GM20431 (cell line): ENCODE measurements around the gene SCOC.
"Not testable (repeated sequence)": the region's sequence is repeated elsewhere in the genome, so short reads cannot be mapped to it uniquely, and the experiment has no call there.

Source experiments
- in situ Hi-C: fragments of 300-500 bp; cut with MseI, MboI; formaldehyde crosslinking; loops from one replicate; pipeline ENCODE4 v1.15.0; 2020; ENCODE audit warnings: low sequenced_read_pairs; ENCODE audit not compliant: unreplicated experiment

Gene SCOC

DNA sequence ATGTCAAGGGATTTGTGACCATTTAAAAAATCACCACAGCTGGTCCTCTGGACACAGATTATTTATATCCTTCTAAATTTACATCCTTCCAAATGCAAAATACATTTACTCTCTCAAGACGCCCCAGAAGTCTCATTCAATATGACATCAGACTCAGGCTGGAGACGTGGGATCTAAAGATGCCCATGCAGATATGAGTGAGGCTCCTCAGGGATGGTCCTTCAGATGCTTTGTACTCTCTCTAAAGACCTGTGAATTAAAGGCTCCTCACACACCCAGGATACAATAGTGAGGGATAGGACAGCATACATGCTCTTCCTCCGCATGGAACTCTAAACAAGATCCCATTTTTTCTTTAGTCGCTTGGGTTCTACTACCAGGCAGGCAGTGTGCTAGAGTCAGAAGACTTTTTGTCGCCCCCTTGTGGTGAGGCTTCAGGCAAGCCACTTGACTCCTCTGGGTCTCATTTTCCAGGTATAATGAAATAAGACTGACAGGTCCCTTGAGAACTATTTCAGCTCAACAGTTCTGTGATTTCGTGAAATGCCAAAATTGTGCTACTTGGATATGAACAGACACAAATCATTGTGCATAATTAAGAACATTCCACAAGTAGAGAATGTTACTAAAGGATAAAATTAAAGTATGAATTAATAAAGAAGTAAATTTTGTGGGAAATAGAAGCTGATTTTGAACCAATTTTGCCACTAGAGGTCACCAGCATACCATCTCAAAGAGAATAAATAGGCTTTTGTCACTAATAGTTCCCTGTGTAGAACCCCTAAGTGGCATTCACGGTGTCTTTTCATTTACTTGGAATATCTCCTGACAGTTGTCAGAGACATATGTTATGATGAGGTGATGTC, 13.7 kb upstream of the SCOC start:
- in situ Hi-C loops: loop anchor here (25.0 kb wide), 1 partner anchor 478 kb away; no protein-coding TSS in a partner anchor

- in situ Hi-C loops: loop anchor here (25.0 kb wide), 1 partner anchor 476 kb away; no protein-coding TSS in a partner anchor
Observed at GRCh38 chr4:140361099-140361498, 12.3 kb upstream of the SCOC start.

DNA sequence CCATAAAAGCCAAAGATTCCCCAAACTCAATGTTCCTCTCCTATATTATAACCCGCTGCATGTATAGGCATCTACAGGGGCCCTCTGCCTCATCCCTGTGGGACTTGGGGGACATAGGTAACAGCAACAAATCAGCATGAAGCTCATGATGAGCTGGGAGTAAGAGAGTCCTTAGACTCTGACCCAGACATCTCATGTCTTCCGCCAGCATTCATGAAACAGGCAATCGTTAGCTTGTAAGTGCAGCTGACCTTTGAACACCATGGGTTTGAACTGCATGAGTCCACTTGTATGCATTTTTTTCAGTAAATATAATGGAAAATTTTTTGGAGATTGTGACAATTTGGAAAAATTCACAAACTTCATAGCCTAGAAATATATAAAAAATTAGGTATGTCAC, 10.4 kb upstream of the SCOC start:
- in situ Hi-C loops: loop anchor here (25.0 kb wide), 1 partner anchor 474 kb away; no protein-coding TSS in a partner anchor

DNA sequence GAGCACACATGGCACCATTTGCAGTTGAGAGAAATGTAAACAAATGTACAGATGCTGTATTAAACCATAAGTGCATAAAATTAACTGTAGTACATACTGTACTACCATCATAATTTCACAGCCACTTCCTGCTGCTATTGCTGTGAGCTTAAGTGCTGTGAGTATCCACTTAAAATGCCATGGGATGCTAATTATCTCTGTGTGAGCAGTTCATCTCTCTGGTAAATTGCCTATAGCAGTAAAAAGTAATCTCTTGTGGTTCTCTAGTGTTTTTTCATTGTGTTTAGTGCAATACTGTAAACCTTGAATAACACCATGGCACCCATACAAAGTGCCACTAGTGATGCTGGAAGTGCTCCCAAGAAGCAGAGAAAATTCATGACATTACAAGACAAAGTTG, 9.9 kb upstream of the SCOC start:
- in situ Hi-C loops: loop anchor here (25.0 kb wide), 1 partner anchor 474 kb away; no protein-coding TSS in a partner anchor

DNA sequence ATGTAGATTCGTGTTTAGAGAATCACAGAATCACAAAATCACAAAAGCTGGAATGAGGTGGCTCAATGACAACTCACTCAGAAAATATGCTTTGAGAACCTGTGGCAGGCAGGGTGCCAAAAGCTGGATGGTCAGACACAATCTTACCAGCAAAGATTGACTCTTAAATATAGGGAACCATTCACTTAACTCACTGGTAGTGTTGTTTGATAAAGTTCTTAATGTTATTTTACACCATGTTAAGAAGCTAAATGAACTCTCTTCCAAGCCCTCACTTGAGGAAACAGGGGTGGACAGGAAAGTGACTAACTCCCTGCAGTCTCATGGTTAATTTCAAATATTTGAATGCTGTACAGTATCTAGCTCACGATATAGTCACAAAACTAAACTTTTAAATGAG, 5.7 kb upstream of the SCOC start:
- in situ Hi-C loops: loop anchor here (25.0 kb wide), 1 partner anchor 470 kb away; no protein-coding TSS in a partner anchor

GRCh38 chr4:140368686-140369085, 4.8 kb upstream of the SCOC start:
- in situ Hi-C loops: loop anchor here (25.0 kb wide), 1 partner anchor 469 kb away; no protein-coding TSS in a partner anchor

DNA sequence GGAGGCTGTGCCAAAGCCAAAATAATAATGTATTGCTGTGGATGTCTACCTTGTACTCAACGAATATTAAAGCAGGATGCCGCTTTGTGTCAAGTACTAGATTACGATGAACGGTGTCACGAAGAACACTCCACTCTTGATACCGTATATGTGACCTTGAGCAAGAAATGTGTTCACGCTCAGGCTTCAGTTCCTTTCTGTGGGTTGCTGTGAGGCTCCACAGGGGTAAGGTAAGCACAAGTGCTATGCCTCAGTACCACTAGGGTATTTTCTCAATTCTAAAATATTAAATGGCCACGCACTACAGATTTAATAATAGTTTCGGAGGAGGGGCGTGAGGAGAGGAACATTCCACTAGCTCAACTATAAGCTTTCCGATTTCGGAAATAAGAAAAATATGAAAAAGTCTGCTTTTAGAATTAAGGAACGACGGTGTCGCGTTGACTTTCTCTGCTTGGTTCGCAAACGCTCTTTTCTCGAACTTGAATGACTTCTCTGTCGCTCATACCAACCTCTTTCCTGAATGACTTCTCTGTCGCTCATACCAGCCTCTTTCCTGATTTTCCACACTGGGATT, 607 bp upstream of the SCOC start:
- in situ Hi-C loops: loop anchor here (25.0 kb wide), 1 partner anchor 464 kb away; no protein-coding TSS in a partner anchor

DNA sequence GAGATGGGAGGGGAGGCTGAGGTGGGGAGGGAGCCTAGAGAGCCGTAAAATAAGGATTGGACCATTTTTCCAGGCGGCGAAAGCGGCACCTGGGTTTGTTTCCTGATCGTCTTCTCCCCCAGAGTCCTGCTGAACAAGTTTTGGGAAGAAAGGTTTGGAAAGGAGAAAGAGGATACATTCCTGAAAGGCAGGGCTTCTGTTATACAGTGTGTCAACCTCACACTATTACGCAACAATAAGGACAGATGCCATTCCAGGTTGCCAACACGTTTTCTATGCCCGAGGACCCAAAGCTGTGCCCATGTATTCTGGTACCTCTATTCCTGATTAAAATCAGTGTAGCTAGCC, 658 bp downstream of the SCOC start:
- in situ Hi-C loops: loop anchor here (25.0 kb wide), 1 partner anchor 463 kb away; no protein-coding TSS in a partner anchor

GRCh38 chr4:140382732-140383131, 9.3 kb downstream of the SCOC start:
- in situ Hi-C loops: no loop called here

- in situ Hi-C loops: no loop called here
Observed at GRCh38 chr4:140388015-140388414, 14.6 kb downstream of the SCOC start.

DNA sequence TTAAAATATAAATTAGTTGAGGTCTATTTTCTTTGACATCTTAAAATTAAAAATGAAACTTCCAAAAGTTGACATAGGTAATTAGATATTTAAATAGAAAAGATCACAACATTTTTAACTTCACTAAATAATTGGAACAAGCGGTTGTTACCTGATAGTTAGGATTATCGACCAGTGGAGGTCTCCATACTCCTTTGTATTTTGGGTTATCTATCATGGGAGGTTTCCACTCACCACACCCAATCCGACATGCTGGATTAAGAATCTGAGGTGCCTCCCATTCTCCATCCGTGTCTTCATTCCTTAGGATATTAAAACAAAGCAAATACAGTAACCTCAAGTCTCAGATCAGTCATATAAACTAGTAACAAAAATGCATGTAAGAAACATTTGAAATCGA, 22.2 kb downstream of the SCOC start:
- in situ Hi-C loops: no loop called here

DNA sequence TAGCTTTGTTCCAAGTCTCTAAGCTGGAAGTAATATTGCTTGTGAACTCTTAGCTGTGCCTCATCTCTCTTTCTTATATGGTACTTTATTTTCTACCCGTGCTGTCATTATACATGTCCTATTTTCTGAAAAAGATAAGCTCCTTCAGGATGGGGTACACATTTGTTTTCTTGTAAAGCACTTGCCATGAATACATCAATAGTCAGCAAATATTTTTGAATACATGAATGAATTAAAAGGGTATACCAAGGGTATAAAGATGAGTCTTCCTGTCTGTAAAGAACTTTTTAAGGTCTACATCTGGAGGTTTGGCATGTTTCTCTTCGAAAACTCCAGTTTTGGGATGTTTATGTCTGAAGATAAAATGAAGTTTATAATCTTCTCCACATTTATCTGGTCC, 26.7 kb downstream of the SCOC start:
- in situ Hi-C loops: no loop called here

DNA sequence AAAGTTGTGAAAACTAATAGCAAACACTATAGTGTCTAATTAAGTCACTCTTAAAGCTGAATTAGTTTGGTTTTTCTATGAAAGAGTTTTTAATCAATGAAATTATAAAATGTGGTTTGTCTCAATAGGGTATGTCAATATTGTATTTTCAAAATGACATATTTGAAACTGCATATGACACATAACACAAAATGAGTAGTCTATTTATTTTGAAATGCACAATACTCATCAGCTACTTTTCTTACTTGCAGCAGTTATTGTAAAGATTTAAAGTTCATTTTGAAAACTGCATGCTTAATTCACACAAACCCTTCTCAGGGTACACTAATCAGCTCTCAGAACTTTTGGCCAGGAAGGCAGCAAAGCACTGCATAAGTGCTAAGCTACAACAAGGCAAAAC, 32.8 kb downstream of the SCOC start:
- in situ Hi-C loops: no loop called here

DNA sequence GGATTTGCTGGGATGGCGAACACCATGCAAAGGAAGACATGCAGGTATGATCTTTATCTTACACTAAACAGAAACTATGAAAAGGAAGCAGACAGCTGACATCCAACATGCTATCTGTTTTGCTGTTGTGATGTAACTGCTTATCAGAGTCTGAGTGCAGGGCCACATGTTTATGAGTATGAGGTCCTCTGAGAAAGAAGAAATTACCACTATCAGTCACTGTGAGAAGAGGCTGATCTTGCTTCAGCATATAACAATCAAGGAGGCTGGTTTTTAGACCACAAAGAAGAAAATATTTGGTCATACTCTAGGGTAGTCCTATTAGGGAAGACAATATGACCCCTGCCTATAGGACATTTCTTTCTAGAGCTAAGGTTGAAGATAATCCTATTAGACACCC, 35.5 kb downstream of the SCOC start:
- in situ Hi-C loops: no loop called here

DNA sequence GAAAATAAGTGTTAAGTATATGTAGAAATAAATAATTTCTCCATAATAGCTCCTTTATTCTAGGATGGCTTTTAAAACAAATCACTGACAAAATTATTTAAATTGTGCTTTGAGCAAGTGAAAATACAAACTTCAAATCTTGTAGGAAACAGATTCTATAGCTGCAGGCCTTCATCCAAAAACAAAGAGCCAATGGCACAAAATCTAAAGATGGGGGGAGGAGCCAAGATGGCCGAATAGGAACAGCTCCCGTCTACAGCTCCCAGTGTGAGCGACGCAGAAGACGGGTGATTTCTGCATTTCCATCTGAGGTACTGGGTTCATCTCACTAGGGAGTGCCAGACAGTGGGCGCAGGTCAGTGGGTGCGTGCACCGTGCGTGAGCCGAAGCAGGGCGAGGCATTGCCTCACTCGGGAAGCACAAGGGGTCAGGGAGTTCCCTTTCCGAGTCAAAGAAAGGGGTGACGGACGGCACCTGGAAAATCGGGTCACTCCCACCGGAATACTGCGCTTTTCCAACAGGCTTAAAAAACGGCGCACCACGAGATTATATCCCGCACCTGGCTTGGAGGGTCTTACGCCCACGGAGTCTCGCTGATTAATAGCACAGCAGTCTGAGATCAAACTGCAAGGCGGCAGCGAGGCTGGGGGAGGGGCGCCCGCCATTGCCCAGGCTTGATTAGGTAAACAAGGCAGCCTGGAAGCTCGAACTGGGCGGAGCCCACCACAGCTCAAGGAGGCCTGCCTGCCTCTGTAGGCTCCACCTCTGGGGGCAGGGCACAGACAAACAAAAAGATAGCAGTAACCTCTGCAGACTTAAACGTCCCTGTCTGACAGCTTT, 39.9 kb downstream of the SCOC start:
- in situ Hi-C loops: not testable (repeated sequence)

- in situ Hi-C loops: no loop called here
Observed at GRCh38 chr4:140423106-140423505, 49.7 kb downstream of the SCOC start.

DNA sequence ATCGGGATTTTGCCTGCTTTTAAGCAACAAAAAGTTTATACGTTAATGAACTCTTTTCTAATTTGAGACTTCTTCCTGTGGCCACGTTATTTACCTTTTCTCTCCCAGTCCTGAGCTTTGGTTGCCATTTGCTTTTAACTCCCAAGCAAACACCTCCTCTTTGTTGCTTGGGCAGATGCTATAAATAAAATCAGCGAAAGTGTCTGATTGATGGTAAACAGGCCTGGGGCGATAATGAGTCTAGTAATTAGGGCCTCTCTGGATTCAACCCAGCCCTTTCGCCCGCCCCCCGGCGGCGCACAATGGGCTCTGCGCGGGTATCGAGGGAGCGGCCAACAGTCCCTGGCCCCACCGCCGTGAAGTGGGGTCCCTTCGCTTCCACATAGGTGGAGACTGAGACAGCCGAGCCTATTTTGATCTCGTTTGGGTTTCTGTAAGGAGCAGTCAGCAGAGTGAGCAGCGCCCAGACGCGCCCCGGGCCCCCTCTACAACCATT, 53.2 kb downstream of the SCOC start:
- in situ Hi-C loops: no loop called here

GRCh38 chr4:140427106-140427918, 53.9 kb downstream of the SCOC start, which contains the start of gene CLGN:
Gene CLGN (minus strand): TSS chr4:140427648. CDS start chr4:140413078, 14,570 bp downstream.
- in situ Hi-C loops: no loop called here

GRCh38 chr4:140427919-140428471, 54.5 kb downstream of the SCOC start:
- in situ Hi-C loops: no loop called here
